Lung (tissue), 12 donors: ENCODE results near the gene MAMDC2. TPM values are rescaled to one million over a fixed set of nuclear protein-coding genes. Genes with fewer than 3 reads are reported as not detected.

Experiments used
- ATAC-seq: fragments of 200-7000 bp; cut with Tn5 transposase; one replicate; pipeline ENCODE4 v1.9.1; 2020; ENCODE audit warnings: moderate number of reproducible peaks; ENCODE audit not compliant: insufficient read depth, low FRiP score
- DNase-seq, 3 donors: peaks; one replicate each; pipeline ENCODE4 v3.0.0-alpha.2; 2013 to 2017
- H3K27ac ChIP-seq, 2 donors: one replicate each; pipeline ENCODE4 v1.5.1; 2013; ENCODE audit warnings: mild to moderate bottlenecking in 2 of 2, moderate library complexity in 2 of 2, control low read depth in 1 of 2, inconsistent platforms in 1 of 2, low read depth in 1 of 2, low read length in 1 of 2
- H3K27me3 ChIP-seq, 3 donors: one replicate each; pipeline ENCODE4 v1.5.1; 2013; ENCODE audit warnings: low read length in 2 of 3; ENCODE audit not compliant: control insufficient read depth in 3 of 3, insufficient read depth in 3 of 3
- H3K36me3 ChIP-seq, 4 donors: one replicate each; pipeline ENCODE4 v1.5.1; 2013; ENCODE audit warnings: low read length in 4 of 4, mild to moderate bottlenecking in 1 of 4, moderate library complexity in 1 of 4; ENCODE audit not compliant: control insufficient read depth in 4 of 4, insufficient read depth in 4 of 4
- H3K4me1 ChIP-seq, 5 donors: one replicate each; pipeline ENCODE4 v1.5.1; 2013; ENCODE audit warnings: low read length in 5 of 5, mild to moderate bottlenecking in 2 of 5, moderate library complexity in 1 of 5; ENCODE audit not compliant: control insufficient read depth in 5 of 5, insufficient read depth in 5 of 5
- H3K4me3 ChIP-seq: one replicate; pipeline ENCODE4 v1.5.1; 2013; ENCODE audit warnings: mild to moderate bottlenecking, control low read depth, moderate library complexity
- H3K9ac ChIP-seq, 2 donors: one replicate each; pipeline ENCODE4 v1.5.1; 2013; ENCODE audit warnings: low read length in 2 of 2, control low read depth in 1 of 2; ENCODE audit not compliant: insufficient read depth in 1 of 2
- H3K9me3 ChIP-seq, 4 donors: one replicate each; pipeline ENCODE4 v1.5.1; 2013; ENCODE audit warnings: low read length in 3 of 4, mild to moderate bottlenecking in 1 of 4, moderate library complexity in 1 of 4; ENCODE audit not compliant: control insufficient read depth in 4 of 4, insufficient read depth in 3 of 4
- WGBS, 2 donors: extraction: QIAGEN DNeasy Blood & Tissue Kit; methylation state at CpG; one replicate each; pipeline ENCODE4 v1.1.7; 2013; 5-methylcytosine and 5-hydroxymethylcytosine counted together
- polyA plus RNA-seq, 2 donors: library from polyadenylated mRNA; stranded (reverse); fragments of 200-250 nt; gene quantifications; one replicate each; pipeline ENCODE4 v1.2.1, GENCODE V29; 2013
- total RNA-seq, 2 donors: library from RNA; depleted of rRNA in 1 of 2; stranded (reverse); fragments of >200 nt in 1 of 2; gene quantifications; one replicate each; pipeline ENCODE4 v1.2.1, GENCODE V29; 2014 to 2021
- TF ChIP-seq, protein P1 (sequence below): IDR thresholded peaks from 2 replicates; pipeline ENCODE4 v1.5.1; 2012; ENCODE audit warnings: mild to moderate bottlenecking; ENCODE audit errors: control extremely low read depth, extremely low read depth
- donor health status: control.
- donor health status: control.
- donor health status: Bipolar disorder and iron deficiency.
- donor health status: healthy.
- donor health status: DM: yes; HTN: yes; CAD: no.

MAMDC2 gene
- total and polyA plus RNA-seq, 4 donors: 6.5 to 28.6 (median 10.0) TPM

DNA sequence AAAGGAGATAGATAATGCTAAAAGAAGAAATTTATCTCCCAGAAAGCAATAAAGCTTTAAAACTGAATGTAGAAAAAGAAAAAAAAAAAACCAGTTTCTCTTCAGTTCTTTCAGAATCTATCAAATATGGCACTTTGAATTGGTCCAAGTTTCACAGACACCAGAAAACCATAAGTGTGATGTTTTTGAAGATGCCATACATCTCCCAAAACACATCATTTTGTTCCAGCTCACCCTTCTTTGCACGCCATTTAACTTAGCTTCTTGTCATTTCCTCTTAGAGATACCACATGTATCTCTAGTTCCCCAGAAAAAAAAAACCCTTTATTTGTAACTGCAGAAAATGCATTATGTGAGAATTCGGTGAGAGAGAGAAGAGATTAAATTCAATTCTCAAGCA is 46.1 kb upstream of the MAMDC2 start:
- no peaks in the 10 kb centered on the region for H3K36me3 ChIP-seq
- H3K4me3 ChIP-seq: no peak overlapping the region
- no peak overlapping the region for H3K9ac ChIP-seq
- no peak overlapping the region for H3K27ac ChIP-seq
- no peak for ATAC-seq
- no peaks in the 10 kb centered on the region for H3K9me3 ChIP-seq
- WGBS, 2 donors: 45 to 61% methylated on average over 2 of the region's 2 CpGs
- TF ChIP-seq, protein P1, sequence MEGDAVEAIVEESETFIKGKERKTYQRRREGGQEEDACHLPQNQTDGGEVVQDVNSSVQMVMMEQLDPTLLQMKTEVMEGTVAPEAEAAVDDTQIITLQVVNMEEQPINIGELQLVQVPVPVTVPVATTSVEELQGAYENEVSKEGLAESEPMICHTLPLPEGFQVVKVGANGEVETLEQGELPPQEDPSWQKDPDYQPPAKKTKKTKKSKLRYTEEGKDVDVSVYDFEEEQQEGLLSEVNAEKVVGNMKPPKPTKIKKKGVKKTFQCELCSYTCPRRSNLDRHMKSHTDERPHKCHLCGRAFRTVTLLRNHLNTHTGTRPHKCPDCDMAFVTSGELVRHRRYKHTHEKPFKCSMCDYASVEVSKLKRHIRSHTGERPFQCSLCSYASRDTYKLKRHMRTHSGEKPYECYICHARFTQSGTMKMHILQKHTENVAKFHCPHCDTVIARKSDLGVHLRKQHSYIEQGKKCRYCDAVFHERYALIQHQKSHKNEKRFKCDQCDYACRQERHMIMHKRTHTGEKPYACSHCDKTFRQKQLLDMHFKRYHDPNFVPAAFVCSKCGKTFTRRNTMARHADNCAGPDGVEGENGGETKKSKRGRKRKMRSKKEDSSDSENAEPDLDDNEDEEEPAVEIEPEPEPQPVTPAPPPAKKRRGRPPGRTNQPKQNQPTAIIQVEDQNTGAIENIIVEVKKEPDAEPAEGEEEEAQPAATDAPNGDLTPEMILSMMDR: no peak
- peak; percentile 31 to 94 (median 89) for DNase-seq
- H3K4me1 ChIP-seq: peaks cover 0 to 36% (median 4%) of the 10 kb centered on the region in 5 donors
- no peaks in the 10 kb centered on the region for H3K27me3 ChIP-seq

DNA sequence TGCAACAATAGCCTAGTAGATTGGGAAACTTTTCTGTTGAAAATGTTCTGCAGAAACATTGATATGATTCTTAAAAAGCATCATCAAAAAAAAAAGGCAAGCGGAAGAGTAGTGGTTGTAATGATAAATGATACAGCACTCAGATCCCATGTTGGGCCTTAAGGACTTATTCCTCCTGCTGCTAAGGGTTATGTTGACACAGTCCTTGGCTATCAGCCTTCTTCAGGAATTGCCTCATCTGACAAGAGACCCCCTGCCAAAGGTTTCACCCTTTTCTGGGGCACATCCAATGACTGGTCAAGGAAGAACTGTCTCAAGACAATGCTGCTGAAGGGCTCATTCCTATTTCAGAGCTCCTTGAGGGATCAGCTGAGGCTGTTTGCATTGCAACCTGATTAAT is 44.3 kb upstream of the MAMDC2 start:
- no peak for ATAC-seq

DNA sequence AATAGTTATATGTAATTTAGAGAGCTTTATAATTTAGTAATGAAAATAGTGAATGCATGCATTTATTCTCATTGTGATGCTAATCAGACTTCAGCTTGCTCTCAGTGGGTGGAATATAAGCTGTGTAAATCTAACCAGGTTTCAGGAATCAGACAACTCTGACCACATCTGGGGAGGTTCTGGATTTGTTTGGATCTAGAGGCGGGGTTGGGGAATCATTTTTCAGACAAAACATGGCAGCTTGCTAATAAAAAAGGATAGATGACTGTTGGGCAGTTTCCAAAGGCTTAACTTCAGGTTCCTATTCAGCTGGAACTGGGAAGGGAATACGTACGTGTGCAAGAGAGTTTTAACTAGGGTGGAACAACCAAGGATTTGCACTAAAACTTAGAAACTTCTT is 43.2 kb upstream of the MAMDC2 start:
- WGBS, 2 donors: 85 to 90% methylated on average over 3 of the region's 3 CpGs
- ATAC-seq (no peak), DNase-seq (no peak)
- Histone ChIP-seq H3K4me3 (no peak overlapping the region), H3K4me1 (peaks cover 0 to 43% (median 4%) of the 10 kb centered on the region in 5 donors), H3K27ac (no peak overlapping the region), H3K27me3 (no peaks in the 10 kb centered on the region), H3K36me3 (no peaks in the 10 kb centered on the region), H3K9ac (no peak overlapping the region), H3K9me3 (no peaks in the 10 kb centered on the region)
- TF ChIP-seq, protein P1: no peak

More for the DNA sequence above, 44.3 kb upstream of the MAMDC2 start:
- WGBS, 2 donors: 93 to 100% methylated on average over 1 of the region's 1 CpG
- peaks cover 0 to 38% (median 4%) of the 10 kb centered on the region in 5 donors for H3K4me1 ChIP-seq
- H3K9ac ChIP-seq: no peak overlapping the region
- H3K9me3 ChIP-seq: no peaks in the 10 kb centered on the region
- H3K36me3 ChIP-seq: no peaks in the 10 kb centered on the region
- H3K27ac ChIP-seq: no peak overlapping the region
- H3K4me3 ChIP-seq: no peak overlapping the region
- DNase-seq: peak in 2 of 3 donors; percentile 43 to 68
- H3K27me3 ChIP-seq: no peaks in the 10 kb centered on the region
- TF ChIP-seq, protein P1: no peak
